ENCODE results near the gene SFT2D3. TPM values are rescaled to one million over a fixed set of nuclear protein-coding genes. Genes with fewer than 3 reads are reported as not detected.

SFT2D3 gene
- total and polyA plus RNA-seq, 2 donors (not counting 1 experiment from before 2014, with no cell fraction given) = 3.5 to 14.2 TPM

DNA sequence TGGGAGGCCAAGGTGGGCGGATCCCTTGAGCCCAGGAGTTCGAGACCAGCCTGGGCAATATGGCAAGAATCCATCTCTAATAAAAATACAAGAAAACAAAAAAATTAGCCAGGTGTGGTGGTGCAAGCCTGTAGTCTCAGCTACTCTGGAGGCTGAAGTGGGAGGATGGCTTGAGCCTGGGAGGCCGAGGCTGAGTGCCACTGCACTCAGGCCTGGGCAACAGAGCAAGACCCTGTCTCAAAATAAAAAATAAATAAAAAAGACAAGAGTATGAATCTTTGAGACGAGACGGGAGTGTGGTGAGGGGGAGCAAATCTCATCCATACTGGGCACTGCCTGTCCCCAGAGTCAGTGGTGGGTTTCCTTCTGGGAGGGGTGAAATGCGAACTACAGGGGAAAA lies 43.2 kb upstream of the SFT2D3 start:
- TF ChIP-seq, protein P1, sequence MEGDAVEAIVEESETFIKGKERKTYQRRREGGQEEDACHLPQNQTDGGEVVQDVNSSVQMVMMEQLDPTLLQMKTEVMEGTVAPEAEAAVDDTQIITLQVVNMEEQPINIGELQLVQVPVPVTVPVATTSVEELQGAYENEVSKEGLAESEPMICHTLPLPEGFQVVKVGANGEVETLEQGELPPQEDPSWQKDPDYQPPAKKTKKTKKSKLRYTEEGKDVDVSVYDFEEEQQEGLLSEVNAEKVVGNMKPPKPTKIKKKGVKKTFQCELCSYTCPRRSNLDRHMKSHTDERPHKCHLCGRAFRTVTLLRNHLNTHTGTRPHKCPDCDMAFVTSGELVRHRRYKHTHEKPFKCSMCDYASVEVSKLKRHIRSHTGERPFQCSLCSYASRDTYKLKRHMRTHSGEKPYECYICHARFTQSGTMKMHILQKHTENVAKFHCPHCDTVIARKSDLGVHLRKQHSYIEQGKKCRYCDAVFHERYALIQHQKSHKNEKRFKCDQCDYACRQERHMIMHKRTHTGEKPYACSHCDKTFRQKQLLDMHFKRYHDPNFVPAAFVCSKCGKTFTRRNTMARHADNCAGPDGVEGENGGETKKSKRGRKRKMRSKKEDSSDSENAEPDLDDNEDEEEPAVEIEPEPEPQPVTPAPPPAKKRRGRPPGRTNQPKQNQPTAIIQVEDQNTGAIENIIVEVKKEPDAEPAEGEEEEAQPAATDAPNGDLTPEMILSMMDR (IDR thresholded peaks at IDR 0.05) = no peak
- no peak for TF ChIP-seq EZH2 (IDR thresholded peaks at IDR 0.05; ENCODE audit: borderline replicate concordance, insufficient read depth, low read depth, low read length, poor library complexity, severe bottlenecking)
- no peak overlapping the region for H3K27ac Mint-ChIP-seq
- Histone ChIP-seq H3K9me3 (ENCODE audit: control extremely low read depth in 1 of 3, control insufficient read depth in 2 of 3, insufficient read depth in 1 of 3, low read length in 2 of 3) (peaks cover 0 to 15% (median 0%) of the 10 kb centered on the region in 3 donors), H3K36me3 (replicated peaks in 1 of 2; ENCODE audit: control extremely low read depth in 1 of 2, control insufficient read depth in 1 of 2, extremely low read depth in 1 of 2, insufficient read depth in 2 of 2, low read length in 1 of 2) (no peaks in the 10 kb centered on the region), H3K79me2 (ENCODE audit: control insufficient read depth, insufficient read depth, low read length) (no peaks in the 10 kb centered on the region), H4K20me1 (ENCODE audit: control insufficient read depth, insufficient read depth, low read length, poor library complexity, severe bottlenecking) (no peaks in the 10 kb centered on the region), H3K9ac (ENCODE audit: low read length) (no peak overlapping the region), H3K4me2 (replicated peaks; ENCODE audit: low read depth, low read length, poor library complexity, severe bottlenecking) (no peak overlapping the region), H3K27me3 (replicated peaks in 1 of 4; ENCODE audit: control extremely low read depth in 1 of 4, control insufficient read depth in 3 of 4, insufficient read depth in 4 of 4, low read length in 3 of 4) (peaks cover 0 to 12% (median 6%) of the 10 kb centered on the region in 4 experiments), H2AFZ (ENCODE audit: insufficient read depth, low read depth, low read length, poor library complexity, severe bottlenecking) (no peak overlapping the region), H3K27ac (ENCODE audit: low read length in 2 of 2) (no peak overlapping the region), H3K4me3 (ENCODE audit: control extremely low read depth in 1 of 5, extremely low read depth in 1 of 5, insufficient read depth in 1 of 5, low read depth in 2 of 5, low read length in 4 of 5) (no peak overlapping the region), H3K4me1 (ENCODE audit: control insufficient read depth in 2 of 2, insufficient read depth in 2 of 2, low read length in 2 of 2) (peaks cover 0 to 11% of the 10 kb centered on the region in 2 donors)
- peaks cover 10% of the 10 kb centered on the region for H3K4me1 Mint-ChIP-seq
- H3K4me3 Mint-ChIP-seq = no peak overlapping the region
- ChIA-PET POLR2A (no interaction called here), CTCF (interaction anchor here (1.4 kb wide), 1 partner anchor 8 kb away, joined by 3 read pairs; no protein-coding TSS in a partner anchor)
- DNase-seq = no peak
- intact Hi-C loops (cut with micrococcal nuclease) = no loop called here
- H3K9me3 Mint-ChIP-seq (ENCODE audit: insufficient read depth) = no peaks in the 10 kb centered on the region
- ATAC-seq (ENCODE audit: low read depth) = no peak
- H3K27me3 Mint-ChIP-seq = peaks cover 18% of the 10 kb centered on the region
- WGBS (ENCODE audit: insufficient coverage) = 100% methylated on average over 2 of the region's 6 CpGs

DNA sequence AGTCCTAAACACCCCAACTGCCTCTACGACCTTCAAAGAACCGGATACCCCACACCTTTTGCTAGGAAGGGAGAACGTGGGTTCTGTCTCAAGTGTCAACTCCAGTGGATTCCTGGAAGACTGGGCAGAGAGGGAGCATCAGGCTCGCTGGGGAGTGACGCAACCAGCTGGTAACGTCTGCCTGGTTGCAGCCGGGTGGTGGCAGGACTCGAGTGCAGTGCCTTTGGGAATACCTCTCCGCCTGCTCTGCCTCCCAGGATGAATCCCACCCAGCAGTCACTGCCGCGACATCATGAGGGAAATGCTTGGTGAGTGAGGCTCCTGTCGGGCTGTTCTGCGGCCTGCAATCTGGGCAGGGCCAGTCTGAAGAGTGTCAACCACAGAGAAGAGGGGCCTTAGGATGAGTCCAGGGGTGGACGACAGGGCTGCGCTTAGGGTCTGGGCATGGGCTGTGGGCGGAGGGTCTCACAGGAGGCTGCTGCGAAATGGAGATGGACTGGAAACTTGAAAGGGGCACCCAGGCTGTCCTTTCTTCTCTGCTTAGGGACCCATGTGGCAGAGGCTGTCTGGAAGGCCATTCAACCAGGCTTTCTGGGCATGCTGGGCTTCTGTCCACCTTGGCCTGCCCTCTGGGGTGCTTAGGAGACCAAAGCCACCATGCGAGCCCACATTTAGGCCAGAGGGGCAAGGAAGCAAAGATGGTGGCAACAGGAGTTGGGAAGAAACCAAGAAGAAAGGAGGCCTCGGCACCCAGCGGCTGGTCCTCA lies 42.5 kb upstream of the SFT2D3 start:
- Mint-ChIP-seq H3K4me1 (peaks cover 9% of the 10 kb centered on the region), H3K4me3 (no peak overlapping the region), H3K27me3 (peaks cover 25% of the 10 kb centered on the region), H3K9me3 (ENCODE audit: insufficient read depth) (no peaks in the 10 kb centered on the region), H3K27ac (no peak overlapping the region)
- ATAC-seq (ENCODE audit: low read depth) = no peak
- H3K79me2 ChIP-seq (ENCODE audit: control insufficient read depth, insufficient read depth, low read length) = no peaks in the 10 kb centered on the region
- H2AFZ ChIP-seq (ENCODE audit: insufficient read depth, low read depth, low read length, poor library complexity, severe bottlenecking) = no peak overlapping the region
- WGBS (ENCODE audit: insufficient coverage) = 96% methylated on average over 19 of the region's 20 CpGs
- H3K4me1 ChIP-seq (ENCODE audit: control insufficient read depth in 2 of 2, insufficient read depth in 2 of 2, low read length in 2 of 2) = peaks cover 0 to 7% of the 10 kb centered on the region in 2 donors
- TF ChIP-seq, protein P1 (IDR thresholded peaks at IDR 0.05) = no peak
- no peak for TF ChIP-seq EZH2 (IDR thresholded peaks at IDR 0.05; ENCODE audit: borderline replicate concordance, insufficient read depth, low read depth, low read length, poor library complexity, severe bottlenecking)
- ChIA-PET CTCF (interaction anchor here (1.4 kb wide), 1 partner anchor 9 kb away, joined by 3 read pairs; no protein-coding TSS in a partner anchor), POLR2A (no interaction called here)
- no peak overlapping the region for H3K27ac ChIP-seq (ENCODE audit: low read length in 2 of 2)
- no peak overlapping the region for H3K4me2 ChIP-seq (replicated peaks; ENCODE audit: low read depth, low read length, poor library complexity, severe bottlenecking)
- no peak for DNase-seq
- no peaks in the 10 kb centered on the region for H4K20me1 ChIP-seq (ENCODE audit: control insufficient read depth, insufficient read depth, low read length, poor library complexity, severe bottlenecking)
- intact Hi-C loops (cut with micrococcal nuclease) = no loop called here
- H3K9ac ChIP-seq (ENCODE audit: low read length) = no peak overlapping the region
- peaks cover 0 to 19% (median 9%) of the 10 kb centered on the region in 4 experiments for H3K27me3 ChIP-seq (replicated peaks in 1 of 4; ENCODE audit: control extremely low read depth in 1 of 4, control insufficient read depth in 3 of 4, insufficient read depth in 4 of 4, low read length in 3 of 4)
- H3K9me3 ChIP-seq (ENCODE audit: control extremely low read depth in 1 of 3, control insufficient read depth in 2 of 3, insufficient read depth in 1 of 3, low read length in 2 of 3) = peaks cover 0 to 15% (median 0%) of the 10 kb centered on the region in 3 donors
- H3K36me3 ChIP-seq (replicated peaks in 1 of 2; ENCODE audit: control extremely low read depth in 1 of 2, control insufficient read depth in 1 of 2, extremely low read depth in 1 of 2, insufficient read depth in 2 of 2, low read length in 1 of 2) = no peaks in the 10 kb centered on the region
- H3K4me3 ChIP-seq (ENCODE audit: control extremely low read depth in 1 of 5, extremely low read depth in 1 of 5, insufficient read depth in 1 of 5, low read depth in 2 of 5, low read length in 4 of 5) = no peak overlapping the region
